CD4-positive, alpha-beta T cell treated with Interleukin-6 for 4 hours (primary cell): Measurements from ENCODE around the gene SETDB1.

ENCODE experiments used
- DNase-seq: peaks from one replicate; pipeline ENCODE4 v3.0.0-alpha.2; 2020; ENCODE audit warnings: mixed read lengths

Gene SETDB1

GRCh38 chr1:150976879-150977694, 50.9 kb downstream of the SETDB1 start:
- DNase-seq, result peak; percentile 88

- DNase-seq, result peak; percentile 92
Measured at GRCh38 chr1:150979092-150980056, 53.2 kb downstream of the SETDB1 start.

GRCh38 chr1:150981177-150981804, 55.1 kb downstream of the SETDB1 start:
- DNase-seq, result no peak

GRCh38 chr1:150981805-150982712, 55.9 kb downstream of the SETDB1 start, which contains the start of gene ANXA9:
ANXA9 (plus strand) TSS chr1:150982292; CDS start chr1:150983106, 814 bp downstream.
- DNase-seq, result no peak

GRCh38 chr1:150985179-150985825, 59.1 kb downstream of the SETDB1 start:
- DNase-seq, result no peak

- DNase-seq, result no peak
Measured at GRCh38 chr1:150987924-150988323, 61.8 kb downstream of the SETDB1 start.

GRCh38 chr1:150992626-150993025, 66.5 kb downstream of the SETDB1 start:
- no peak for DNase-seq

GRCh38 chr1:150994248-150994647, 68.1 kb downstream of the SETDB1 start:
- DNase-seq, result no peak

GRCh38 chr1:150995460-150995859, 69.3 kb downstream of the SETDB1 start:
- no peak for DNase-seq

- DNase-seq, result peak; percentile 40
Measured at GRCh38 chr1:150995896-150996295, 69.7 kb downstream of the SETDB1 start.

- no peak for DNase-seq
Measured at GRCh38 chr1:150997126-150997872, 71.1 kb downstream of the SETDB1 start.

GRCh38 chr1:150997949-150998348, 71.8 kb downstream of the SETDB1 start:
- DNase-seq, result no peak

GRCh38 chr1:150999051-150999674, 73.0 kb downstream of the SETDB1 start:
- peak; percentile 15 for DNase-seq

- no peak for DNase-seq
Measured at GRCh38 chr1:150999926-151000325, 73.8 kb downstream of the SETDB1 start.

- DNase-seq, result no peak
Measured at GRCh38 chr1:151000408-151000807, 74.2 kb downstream of the SETDB1 start.

GRCh38 chr1:151001602-151002001, 75.4 kb downstream of the SETDB1 start:
- no peak for DNase-seq

GRCh38 chr1:151002051-151002450, 75.9 kb downstream of the SETDB1 start:
- no peak for DNase-seq

GRCh38 chr1:151002611-151003010, 76.4 kb downstream of the SETDB1 start:
- no peak for DNase-seq

GRCh38 chr1:151003180-151003579, 77.0 kb downstream of the SETDB1 start:
- peak; percentile 45 for DNase-seq

GRCh38 chr1:151005729-151006319, 79.7 kb downstream of the SETDB1 start:
- no peak for DNase-seq
